ENCODE results near the gene C10orf62. TPM values are rescaled to one million over a fixed set of nuclear protein-coding genes. Genes with fewer than 3 reads are reported as not detected.

Gene C10orf62
- total RNA-seq, 4 donors from 2014 or later = not detected

- Histone ChIP-seq H3K27me3 (no peaks in the 10 kb centered on the region), H3K4me1 (no peaks in the 10 kb centered on the region), H3K9me3 (no peaks in the 10 kb centered on the region), H3K4me3 (no peak overlapping the region), H3K36me3 (no peaks in the 10 kb centered on the region), H3K27ac (no peak overlapping the region)
- WGBS, 2 donors (ENCODE audit: low coverage in 1 of 2) = 79 to 92% methylated on average over 3 to 13 of the region's 13 CpGs
- intact Hi-C loops (cut with DNase I; ENCODE audit: low total_unique reads) (no loop called here), in situ Hi-C loops (cut with MboI; ENCODE audit: low pct_ligation_motif_present in 1 of 4, low pct_unique_long_range_greater_than_20kb in 1 of 4, low sequenced_read_pairs in 3 of 4) (no loop called here)
- DNase-seq = no peak
- TF ChIP-seq CTCF (IDR thresholded peaks at IDR 0.05) (no peak), POLR2A (IDR thresholded peaks at IDR 0.05) (no peak), EP300 (IDR thresholded peaks at IDR 0.05; ENCODE audit: low read depth) (no peak), POLR2AphosphoS5 (IDR thresholded peaks at IDR 0.05) (no peak)
These were observed 6.0 kb upstream of the C10orf62 start for GRCh38 chr10:97583476-97583875.

GRCh38 chr10:97584060-97584797 is 5.3 kb upstream of the C10orf62 start, which contains the start of gene HOGA1:
Gene HOGA1 (plus strand): TSS chr10:97584389. CDS start chr10:97584704, 315 bp downstream.
- in situ Hi-C loops (cut with MboI; ENCODE audit: low pct_ligation_motif_present in 1 of 4, low pct_unique_long_range_greater_than_20kb in 1 of 4, low sequenced_read_pairs in 3 of 4) (no loop called here), intact Hi-C loops (cut with DNase I; ENCODE audit: low total_unique reads) (no loop called here)
- H3K4me3 ChIP-seq = no peak within 1 kb of the TSS
- no peaks in the 10 kb centered on the region for H3K36me3 ChIP-seq
- H3K27me3 ChIP-seq = no peaks in the 10 kb centered on the region
- DNase-seq = no peak
- WGBS, 2 donors (ENCODE audit: low coverage in 1 of 2) = 52% methylated on average over 5 of the region's 5 CpGs; no CpG with 5 or more reads in 1 of the 2 donors
- no peaks in the 10 kb centered on the region for H3K4me1 ChIP-seq
- no peaks in the 10 kb centered on the region for H3K9me3 ChIP-seq
- H3K27ac ChIP-seq = no peak within 1 kb of the TSS
- TF ChIP-seq POLR2A (IDR thresholded peaks at IDR 0.05) (no peak), POLR2AphosphoS5 (IDR thresholded peaks at IDR 0.05) (no peak), EP300 (IDR thresholded peaks at IDR 0.05; ENCODE audit: low read depth) (no peak), CTCF (IDR thresholded peaks at IDR 0.05) (no peak)

- Histone ChIP-seq H3K4me1 (no peaks in the 10 kb centered on the region), H3K27me3 (no peaks in the 10 kb centered on the region), H3K4me3 (no peak overlapping the region), H3K9me3 (no peaks in the 10 kb centered on the region), H3K27ac (no peak overlapping the region), H3K36me3 (no peaks in the 10 kb centered on the region)
- in situ Hi-C loops (cut with MboI; ENCODE audit: low pct_ligation_motif_present in 1 of 4, low pct_unique_long_range_greater_than_20kb in 1 of 4, low sequenced_read_pairs in 3 of 4) (no loop called here), intact Hi-C loops (cut with DNase I; ENCODE audit: low total_unique reads) (no loop called here)
- TF ChIP-seq POLR2A (IDR thresholded peaks at IDR 0.05) (no peak), EP300 (IDR thresholded peaks at IDR 0.05; ENCODE audit: low read depth) (no peak), CTCF (IDR thresholded peaks at IDR 0.05) (no peak)
- no peak for DNase-seq
- WGBS, 2 donors (ENCODE audit: low coverage in 1 of 2) = 76 to 92% methylated on average over 2 to 5 of the region's 5 CpGs
These were observed 4.6 kb upstream of the C10orf62 start for GRCh38 chr10:97584798-97585438.

- Histone ChIP-seq H3K27me3 (no peaks in the 10 kb centered on the region), H3K27ac (no peak overlapping the region), H3K9me3 (no peaks in the 10 kb centered on the region), H3K4me1 (no peaks in the 10 kb centered on the region), H3K36me3 (no peaks in the 10 kb centered on the region), H3K4me3 (no peak overlapping the region)
- WGBS, 2 donors (ENCODE audit: low coverage in 1 of 2) = 89% methylated on average over 5 of the region's 5 CpGs; no CpG with 5 or more reads in 1 of the 2 donors
- intact Hi-C loops (cut with DNase I; ENCODE audit: low total_unique reads) = no loop called here
- no peak for TF ChIP-seq CTCF (IDR thresholded peaks at IDR 0.05)
- TF ChIP-seq EP300 (IDR thresholded peaks at IDR 0.05; ENCODE audit: low read depth) = no peak
- TF ChIP-seq POLR2A (IDR thresholded peaks at IDR 0.05) = no peak
- no peak for TF ChIP-seq POLR2AphosphoS5 (IDR thresholded peaks at IDR 0.05)
- DNase-seq = no peak
- in situ Hi-C loops (cut with MboI; ENCODE audit: low pct_ligation_motif_present in 1 of 4, low pct_unique_long_range_greater_than_20kb in 1 of 4, low sequenced_read_pairs in 3 of 4) = no loop called here
These were observed 4.1 kb upstream of the C10orf62 start for GRCh38 chr10:97585439-97585811.

Measured in transverse colon (tissue), 4 donors.